ENCODE data around the gene CLSTN3. TPM values are rescaled to one million over a fixed set of nuclear protein-coding genes. Genes with fewer than 3 reads are reported as not detected.

The CLSTN3 gene
- total and polyA plus RNA-seq, 2 donors (not counting 1 experiment from before 2014, with no cell fraction given), result 31.7 to 36.5 TPM

DNA sequence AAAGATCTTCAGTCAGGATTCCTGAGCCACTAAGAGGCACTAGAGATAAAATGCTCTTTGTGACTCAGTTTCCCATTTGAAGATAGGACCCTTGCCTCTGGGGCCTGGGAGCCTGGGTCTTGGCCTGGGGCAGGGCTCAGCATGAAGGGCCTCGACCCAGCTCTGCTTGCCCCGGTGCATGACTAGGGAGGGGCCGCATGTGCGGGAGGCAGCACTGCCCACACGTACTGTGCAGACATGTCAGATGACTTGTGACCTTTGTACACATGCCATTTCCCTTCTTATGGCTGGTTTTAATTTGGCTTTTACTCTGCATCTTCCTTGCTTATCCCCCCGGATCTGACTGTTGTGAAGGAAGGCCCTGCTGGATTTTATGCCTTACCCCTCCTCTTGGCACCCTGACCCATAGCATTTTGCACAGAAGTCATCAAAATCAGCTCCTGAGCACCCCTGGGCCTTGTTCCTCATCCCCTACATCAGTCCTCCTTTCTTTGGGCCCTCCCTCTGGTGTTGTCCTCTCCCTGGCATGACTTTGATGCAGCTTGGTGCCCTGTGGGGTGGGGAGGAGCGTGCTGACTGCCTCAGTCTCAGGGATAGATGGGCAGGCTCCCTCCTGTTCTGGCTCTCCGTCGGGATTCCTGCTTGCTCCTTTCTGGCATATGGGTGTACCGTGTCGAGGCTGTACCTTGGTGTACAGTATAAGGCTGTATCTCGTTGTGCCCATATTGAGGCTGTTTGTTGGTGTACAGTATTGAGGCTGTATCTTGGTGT lies 4.4 kb downstream of the CLSTN3 start:
- no peak overlapping the region for H3K27ac ChIP-seq (ENCODE audit: low read length in 2 of 2)
- ChIA-PET POLR2A (no interaction called here), CTCF (no interaction called here)

DNA sequence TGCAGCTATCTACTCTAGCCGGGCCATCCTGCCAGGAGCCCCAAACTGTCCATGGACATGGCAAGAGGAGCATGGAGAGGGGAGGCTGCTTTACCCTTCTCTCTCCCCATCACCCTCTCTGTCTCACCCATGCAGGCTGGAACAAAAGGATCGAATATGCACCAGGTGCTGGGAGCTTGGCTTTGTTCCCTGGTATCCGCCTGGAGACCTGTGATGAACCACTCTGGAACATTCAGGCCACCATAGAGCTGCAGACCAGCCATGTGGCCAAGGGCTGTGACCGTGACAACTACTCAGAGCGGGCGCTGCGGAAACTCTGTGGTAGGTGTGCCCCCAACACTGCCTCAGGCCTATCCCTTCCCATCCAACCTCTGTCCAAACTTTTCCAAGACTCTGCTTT lies 5.9 kb downstream of the CLSTN3 start:
- no peak overlapping the region for H3K9ac ChIP-seq (ENCODE audit: low read length)
- H3K27ac ChIP-seq (ENCODE audit: low read length in 2 of 2), result no peak overlapping the region
- no peaks in the 10 kb centered on the region for H3K27me3 ChIP-seq (replicated peaks in 1 of 4; ENCODE audit: control extremely low read depth in 1 of 4, control insufficient read depth in 3 of 4, insufficient read depth in 4 of 4, low read length in 3 of 4)
- intact Hi-C loops (cut with micrococcal nuclease), result no loop called here
- DNase-seq (no peak), ATAC-seq (ENCODE audit: low read depth) (no peak)
- CTCF ChIA-PET, result interaction anchor here (0.6 to 0.9 kb wide), 2 partner anchors 14 to 15 kb away, joined by 3 read pairs; no protein-coding TSS in a partner anchor
- no peak overlapping the region for H3K4me3 Mint-ChIP-seq
- H3K27ac Mint-ChIP-seq, result no peak overlapping the region
- no peaks in the 10 kb centered on the region for H3K27me3 Mint-ChIP-seq
- no peak overlapping the region for H3K4me3 ChIP-seq (ENCODE audit: control extremely low read depth in 1 of 5, extremely low read depth in 1 of 5, insufficient read depth in 1 of 5, low read depth in 2 of 5, low read length in 4 of 5)
- peaks cover 0 to 26% of the 10 kb centered on the region in 2 experiments for H3K36me3 ChIP-seq (replicated peaks in 1 of 2; ENCODE audit: control extremely low read depth in 1 of 2, control insufficient read depth in 1 of 2, extremely low read depth in 1 of 2, insufficient read depth in 2 of 2, low read length in 1 of 2)
- POLR2A ChIA-PET, result no interaction called here
- H3K4me1 ChIP-seq (ENCODE audit: control insufficient read depth in 2 of 2, insufficient read depth in 2 of 2, low read length in 2 of 2), result peaks cover 5 to 10% of the 10 kb centered on the region in 2 donors
- no peak overlapping the region for H3K4me2 ChIP-seq (replicated peaks; ENCODE audit: low read depth, low read length, poor library complexity, severe bottlenecking)
- H4K20me1 ChIP-seq (ENCODE audit: control insufficient read depth, insufficient read depth, low read length, poor library complexity, severe bottlenecking), result no peaks in the 10 kb centered on the region
- 96% methylated on average over 6 of the region's 7 CpGs for WGBS (ENCODE audit: insufficient coverage)
- H3K4me1 Mint-ChIP-seq, result peaks cover 16% of the 10 kb centered on the region
- H3K79me2 ChIP-seq (ENCODE audit: control insufficient read depth, insufficient read depth, low read length), result no peaks in the 10 kb centered on the region
- H3K9me3 ChIP-seq (ENCODE audit: control extremely low read depth in 1 of 3, control insufficient read depth in 2 of 3, insufficient read depth in 1 of 3, low read length in 2 of 3), result no peaks in the 10 kb centered on the region
- H3K9me3 Mint-ChIP-seq (ENCODE audit: insufficient read depth), result no peaks in the 10 kb centered on the region
- TF ChIP-seq EZH2 (IDR thresholded peaks at IDR 0.05; ENCODE audit: borderline replicate concordance, insufficient read depth, low read depth, low read length, poor library complexity, severe bottlenecking), result no peak
- TF ChIP-seq, protein P1, sequence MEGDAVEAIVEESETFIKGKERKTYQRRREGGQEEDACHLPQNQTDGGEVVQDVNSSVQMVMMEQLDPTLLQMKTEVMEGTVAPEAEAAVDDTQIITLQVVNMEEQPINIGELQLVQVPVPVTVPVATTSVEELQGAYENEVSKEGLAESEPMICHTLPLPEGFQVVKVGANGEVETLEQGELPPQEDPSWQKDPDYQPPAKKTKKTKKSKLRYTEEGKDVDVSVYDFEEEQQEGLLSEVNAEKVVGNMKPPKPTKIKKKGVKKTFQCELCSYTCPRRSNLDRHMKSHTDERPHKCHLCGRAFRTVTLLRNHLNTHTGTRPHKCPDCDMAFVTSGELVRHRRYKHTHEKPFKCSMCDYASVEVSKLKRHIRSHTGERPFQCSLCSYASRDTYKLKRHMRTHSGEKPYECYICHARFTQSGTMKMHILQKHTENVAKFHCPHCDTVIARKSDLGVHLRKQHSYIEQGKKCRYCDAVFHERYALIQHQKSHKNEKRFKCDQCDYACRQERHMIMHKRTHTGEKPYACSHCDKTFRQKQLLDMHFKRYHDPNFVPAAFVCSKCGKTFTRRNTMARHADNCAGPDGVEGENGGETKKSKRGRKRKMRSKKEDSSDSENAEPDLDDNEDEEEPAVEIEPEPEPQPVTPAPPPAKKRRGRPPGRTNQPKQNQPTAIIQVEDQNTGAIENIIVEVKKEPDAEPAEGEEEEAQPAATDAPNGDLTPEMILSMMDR (IDR thresholded peaks at IDR 0.05), result no peak
- no peak overlapping the region for H2AFZ ChIP-seq (ENCODE audit: insufficient read depth, low read depth, low read length, poor library complexity, severe bottlenecking)

More for the DNA sequence above, 4.4 kb downstream of the CLSTN3 start:
- H4K20me1 ChIP-seq (ENCODE audit: control insufficient read depth, insufficient read depth, low read length, poor library complexity, severe bottlenecking), result no peaks in the 10 kb centered on the region
- H3K4me1 ChIP-seq (ENCODE audit: control insufficient read depth in 2 of 2, insufficient read depth in 2 of 2, low read length in 2 of 2), result peaks cover 10 to 20% of the 10 kb centered on the region in 2 donors
- no peak overlapping the region for H2AFZ ChIP-seq (ENCODE audit: insufficient read depth, low read depth, low read length, poor library complexity, severe bottlenecking)
- no peaks in the 10 kb centered on the region for H3K79me2 ChIP-seq (ENCODE audit: control insufficient read depth, insufficient read depth, low read length)
- no peaks in the 10 kb centered on the region for H3K27me3 ChIP-seq (replicated peaks in 1 of 4; ENCODE audit: control extremely low read depth in 1 of 4, control insufficient read depth in 3 of 4, insufficient read depth in 4 of 4, low read length in 3 of 4)
- TF ChIP-seq, protein P1 (IDR thresholded peaks at IDR 0.05), result no peak
- TF ChIP-seq EZH2 (IDR thresholded peaks at IDR 0.05; ENCODE audit: borderline replicate concordance, insufficient read depth, low read depth, low read length, poor library complexity, severe bottlenecking), result no peak
- H3K4me1 Mint-ChIP-seq, result peaks cover 22% of the 10 kb centered on the region
- H3K9me3 Mint-ChIP-seq (ENCODE audit: insufficient read depth), result no peaks in the 10 kb centered on the region
- no peaks in the 10 kb centered on the region for H3K27me3 Mint-ChIP-seq
- no peak overlapping the region for H3K9ac ChIP-seq (ENCODE audit: low read length)
- intact Hi-C loops (cut with micrococcal nuclease), result no loop called here
- H3K9me3 ChIP-seq (ENCODE audit: control extremely low read depth in 1 of 3, control insufficient read depth in 2 of 3, insufficient read depth in 1 of 3, low read length in 2 of 3), result no peaks in the 10 kb centered on the region
- no peak overlapping the region for H3K4me3 Mint-ChIP-seq
- DNase-seq, result no peak
- ATAC-seq (ENCODE audit: low read depth), result no peak
- H3K4me3 ChIP-seq (ENCODE audit: control extremely low read depth in 1 of 5, extremely low read depth in 1 of 5, insufficient read depth in 1 of 5, low read depth in 2 of 5, low read length in 4 of 5), result no peak overlapping the region
- WGBS (ENCODE audit: insufficient coverage), result 95% methylated on average over 12 of the region's 12 CpGs
- H3K4me2 ChIP-seq (replicated peaks; ENCODE audit: low read depth, low read length, poor library complexity, severe bottlenecking), result no peak overlapping the region
- no peak overlapping the region for H3K27ac Mint-ChIP-seq
- H3K36me3 ChIP-seq (replicated peaks in 1 of 2; ENCODE audit: control extremely low read depth in 1 of 2, control insufficient read depth in 1 of 2, extremely low read depth in 1 of 2, insufficient read depth in 2 of 2, low read length in 1 of 2), result peaks cover 0 to 20% of the 10 kb centered on the region in 2 experiments
